OCI-LY3 (cell line): ENCODE results near the gene HPGDS.
"Not testable (repeated sequence)": the region's sequence is repeated elsewhere in the genome, so short reads cannot be mapped to it uniquely, and the experiment has no call there.

Experiments
- H2AFZ ChIP-seq: fragments of 200-600, 300-600 bp; shearing (Covaris generic); 2 replicates; pipeline ENCODE4 v1.6.0; 2014; ENCODE audit warnings: antibody characterized with exemption, low read depth, low read length
- H3K27ac ChIP-seq: fragments of 200-600, 300-600 bp; sonication (generic); 2 replicates; pipeline ENCODE4 v1.5.1; 2014; ENCODE audit warnings: mild to moderate bottlenecking, low read length, moderate library complexity, mixed read lengths
- H3K27me3 ChIP-seq: fragments of 200-600, 300-600 bp; sonication (generic); 2 replicates; pipeline ENCODE4 v1.6.1; 2014; ENCODE audit warnings: low read depth, low read length, mixed read lengths
- H3K36me3 ChIP-seq: fragments of 200-600, 300-600 bp; sonication (generic); replicated peaks from 2 replicates; pipeline ENCODE3; 2014; ENCODE audit warnings: low read depth, low read length, mixed read lengths
- H3K4me1 ChIP-seq: fragments of 300-600, 200-600 bp; sonication (generic); 2 replicates; pipeline ENCODE4 v1.6.1; 2014; ENCODE audit warnings: low read length, mixed read lengths
- H3K4me2 ChIP-seq: fragments of 200-600, 300-600 bp; sonication (generic); 2 replicates; pipeline ENCODE4 v1.6.1; 2014; ENCODE audit warnings: low read length, mixed read lengths
- H3K4me3 ChIP-seq: fragments of 300-600, 200-600 bp; sonication (generic); 2 replicates; pipeline ENCODE4 v1.5.1; 2014; ENCODE audit warnings: antibody characterized with exemption, mild to moderate bottlenecking, low read length, moderate library complexity
- H3K79me2 ChIP-seq: fragments of 300-600, 200-600 bp; shearing (Covaris generic); 2 replicates; pipeline ENCODE4 v1.6.1; 2014; ENCODE audit warnings: mild to moderate bottlenecking, low read length, mixed read lengths
- H3K9ac ChIP-seq: fragments of 300-600, 200-600 bp; shearing (Covaris generic); 2 replicates; pipeline ENCODE4 v1.6.0; 2014; ENCODE audit warnings: mild to moderate bottlenecking, low read length, moderate library complexity
- H3K9me3 ChIP-seq: fragments of 200-600, 300-600 bp; shearing (Covaris generic); 2 replicates; pipeline ENCODE4 v1.6.1; 2014; ENCODE audit warnings: low read length, mixed read lengths; ENCODE audit not compliant: insufficient read depth
- H4K20me1 ChIP-seq: fragments of 200-600, 300-600 bp; sonication (generic); 2 replicates; pipeline ENCODE4 v1.6.1; 2016; ENCODE audit warnings: low read length, mixed read lengths; ENCODE audit not compliant: insufficient read depth
- EZH2phosphoT487 ChIP-seq: fragments of 200-600 bp; shearing (Covaris generic); IDR thresholded peaks from 2 replicates; pipeline ENCODE4 v1.6.1; 2018; ENCODE audit warnings: antibody characterized with exemption, mixed run types, low read depth
- TF ChIP-seq, protein P1 (sequence below): fragments of 200-600, 300-600 bp; sonication (generic); IDR thresholded peaks from 2 replicates; pipeline ENCODE4 v1.5.1; 2014; ENCODE audit warnings: antibody characterized with exemption, low read length, low read depth

HPGDS gene

GRCh38 chr4:94342694-94343093 lies at the start of gene HPGDS:
HPGDS (minus strand) TSS chr4:94342836; CDS start chr4:94334629, 8,207 bp downstream.
- no peaks in the 10 kb centered on the region for H4K20me1 ChIP-seq
- H3K9me3 ChIP-seq, result no peaks in the 10 kb centered on the region
- peak within 1 kb of the TSS; percentile 77 for H2AFZ ChIP-seq
- no peaks in the 10 kb centered on the region for H3K36me3 ChIP-seq
- TF ChIP-seq, protein P1, sequence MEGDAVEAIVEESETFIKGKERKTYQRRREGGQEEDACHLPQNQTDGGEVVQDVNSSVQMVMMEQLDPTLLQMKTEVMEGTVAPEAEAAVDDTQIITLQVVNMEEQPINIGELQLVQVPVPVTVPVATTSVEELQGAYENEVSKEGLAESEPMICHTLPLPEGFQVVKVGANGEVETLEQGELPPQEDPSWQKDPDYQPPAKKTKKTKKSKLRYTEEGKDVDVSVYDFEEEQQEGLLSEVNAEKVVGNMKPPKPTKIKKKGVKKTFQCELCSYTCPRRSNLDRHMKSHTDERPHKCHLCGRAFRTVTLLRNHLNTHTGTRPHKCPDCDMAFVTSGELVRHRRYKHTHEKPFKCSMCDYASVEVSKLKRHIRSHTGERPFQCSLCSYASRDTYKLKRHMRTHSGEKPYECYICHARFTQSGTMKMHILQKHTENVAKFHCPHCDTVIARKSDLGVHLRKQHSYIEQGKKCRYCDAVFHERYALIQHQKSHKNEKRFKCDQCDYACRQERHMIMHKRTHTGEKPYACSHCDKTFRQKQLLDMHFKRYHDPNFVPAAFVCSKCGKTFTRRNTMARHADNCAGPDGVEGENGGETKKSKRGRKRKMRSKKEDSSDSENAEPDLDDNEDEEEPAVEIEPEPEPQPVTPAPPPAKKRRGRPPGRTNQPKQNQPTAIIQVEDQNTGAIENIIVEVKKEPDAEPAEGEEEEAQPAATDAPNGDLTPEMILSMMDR, result no peak
- no peak for TF ChIP-seq EZH2phosphoT487
- no peak within 1 kb of the TSS for H3K27ac ChIP-seq
- no peak within 1 kb of the TSS; the same call in 1 of the 2 replicates for H3K4me3 ChIP-seq
- H3K27me3 ChIP-seq, result no peaks in the 10 kb centered on the region
- peaks cover 19% of the 10 kb centered on the region for H3K4me1 ChIP-seq
- H3K79me2 ChIP-seq, result no peaks in the 10 kb centered on the region
- H3K9ac ChIP-seq, result no peak within 1 kb of the TSS
- peak within 1 kb of the TSS; percentile 28 for H3K4me2 ChIP-seq

- Histone ChIP-seq H3K36me3 (no peaks in the 10 kb centered on the region), H3K4me1 (no peaks in the 10 kb centered on the region), H3K9ac (no peak overlapping the region), H2AFZ (no peak overlapping the region), H3K4me2 (no peak overlapping the region), H3K27me3 (no peaks in the 10 kb centered on the region), H3K4me3 (no peak overlapping the region), H3K79me2 (no peaks in the 10 kb centered on the region), H3K27ac (no peak overlapping the region), H3K9me3 (no peaks in the 10 kb centered on the region), H4K20me1 (no peaks in the 10 kb centered on the region)
- TF ChIP-seq, protein P1, result peak; percentile 75
- TF ChIP-seq EZH2phosphoT487, result no peak
These were observed 48.3 kb upstream of the HPGDS start for GRCh38 chr4:94390804-94391410.

DNA sequence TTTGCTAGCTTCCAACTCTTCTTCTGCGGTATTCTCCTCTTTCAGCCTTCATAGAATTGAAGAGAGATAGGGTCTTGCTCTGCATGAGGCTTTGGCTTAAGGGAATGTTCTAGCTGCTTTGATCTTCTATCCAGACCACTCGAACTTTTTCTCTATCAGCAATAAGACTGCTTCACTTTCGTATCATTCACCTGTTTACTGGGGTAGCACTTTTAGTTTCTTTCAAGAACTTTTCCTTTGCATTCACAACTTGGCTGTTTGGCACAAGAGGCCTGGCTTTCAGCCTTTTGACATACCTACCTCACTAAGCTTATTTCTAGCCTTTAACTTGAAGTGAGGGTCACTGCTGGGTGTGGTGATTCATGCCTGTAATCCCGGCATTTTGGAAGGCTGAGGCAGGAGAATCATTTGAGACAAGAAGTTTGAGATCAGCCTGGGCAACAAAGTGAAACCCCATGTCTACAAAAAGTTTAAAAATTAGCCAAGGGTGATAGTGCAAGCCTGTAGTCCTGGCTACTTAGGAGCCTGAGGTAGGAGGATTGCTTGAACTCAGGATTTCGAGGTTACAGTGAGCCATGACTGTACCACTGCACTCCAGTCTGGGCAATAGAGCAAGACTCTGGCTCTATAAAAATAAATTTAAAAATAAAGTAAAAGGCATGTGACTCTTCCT lies 47.1 kb upstream of the HPGDS start:
- no peaks in the 10 kb centered on the region for H3K79me2 ChIP-seq
- H2AFZ ChIP-seq, result no peak overlapping the region
- H3K9me3 ChIP-seq, result no peaks in the 10 kb centered on the region
- no peak overlapping the region for H3K4me3 ChIP-seq
- TF ChIP-seq, protein P1, result no peak
- no peak for TF ChIP-seq EZH2phosphoT487
- H4K20me1 ChIP-seq, result no peaks in the 10 kb centered on the region
- no peak overlapping the region for H3K27ac ChIP-seq
- no peak overlapping the region for H3K4me2 ChIP-seq
- no peak overlapping the region for H3K9ac ChIP-seq
- H3K27me3 ChIP-seq, result no peaks in the 10 kb centered on the region
- no peaks in the 10 kb centered on the region for H3K36me3 ChIP-seq
- no peaks in the 10 kb centered on the region for H3K4me1 ChIP-seq

- H3K27ac ChIP-seq, H3K9ac ChIP-seq: not testable (repeated sequence)
These were observed 45.3 kb upstream of the HPGDS start for GRCh38 chr4:94387965-94388364.

GRCh38 chr4:94385452-94385851 lies 42.8 kb upstream of the HPGDS start:
- H3K9ac ChIP-seq, H2AFZ ChIP-seq, H4K20me1 ChIP-seq, H3K4me2 ChIP-seq, H3K79me2 ChIP-seq, H3K4me1 ChIP-seq, H3K9me3 ChIP-seq, H3K4me3 ChIP-seq, H3K27ac ChIP-seq, H3K27me3 ChIP-seq, H3K36me3 ChIP-seq: not testable (repeated sequence)

More at GRCh38 chr4:94387965-94388364, 45.3 kb upstream of the HPGDS start:
- not testable (repeated sequence) for H3K4me3 ChIP-seq, H3K27me3 ChIP-seq, H3K4me1 ChIP-seq, H2AFZ ChIP-seq, H3K9me3 ChIP-seq, H3K36me3 ChIP-seq, H3K79me2 ChIP-seq, H3K4me2 ChIP-seq, H4K20me1 ChIP-seq

DNA sequence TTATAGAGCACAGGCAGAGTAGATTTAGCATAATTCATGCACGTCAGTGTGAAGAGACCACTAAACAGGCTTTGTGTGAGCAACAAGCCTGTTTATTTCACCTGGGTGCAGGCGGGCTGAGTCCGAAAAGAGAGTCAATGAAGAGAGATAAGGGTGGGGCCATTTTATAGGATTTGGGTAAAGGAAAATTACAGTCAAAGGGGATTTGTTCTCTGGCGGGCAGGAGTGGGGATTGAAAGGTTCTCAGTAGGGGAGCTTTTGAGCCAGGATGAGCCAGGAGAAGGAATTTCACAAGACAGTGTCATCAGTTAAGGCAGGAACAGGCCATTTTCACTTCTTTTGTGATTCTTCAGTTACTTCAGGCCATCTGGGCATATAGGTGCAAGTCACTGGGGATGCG lies 40.3 kb upstream of the HPGDS start:
- H3K27ac ChIP-seq, H3K4me2 ChIP-seq, H3K4me1 ChIP-seq, H2AFZ ChIP-seq, H3K9me3 ChIP-seq, H3K79me2 ChIP-seq, H4K20me1 ChIP-seq, H3K4me3 ChIP-seq, H3K9ac ChIP-seq, H3K36me3 ChIP-seq, H3K27me3 ChIP-seq: not testable (repeated sequence)
